ENCODE results near the gene CBY3.
"Not testable (repeated sequence)": the region's sequence is repeated elsewhere in the genome, so short reads cannot be mapped to it uniquely, and the experiment has no call there.

The CBY3 gene

DNA sequence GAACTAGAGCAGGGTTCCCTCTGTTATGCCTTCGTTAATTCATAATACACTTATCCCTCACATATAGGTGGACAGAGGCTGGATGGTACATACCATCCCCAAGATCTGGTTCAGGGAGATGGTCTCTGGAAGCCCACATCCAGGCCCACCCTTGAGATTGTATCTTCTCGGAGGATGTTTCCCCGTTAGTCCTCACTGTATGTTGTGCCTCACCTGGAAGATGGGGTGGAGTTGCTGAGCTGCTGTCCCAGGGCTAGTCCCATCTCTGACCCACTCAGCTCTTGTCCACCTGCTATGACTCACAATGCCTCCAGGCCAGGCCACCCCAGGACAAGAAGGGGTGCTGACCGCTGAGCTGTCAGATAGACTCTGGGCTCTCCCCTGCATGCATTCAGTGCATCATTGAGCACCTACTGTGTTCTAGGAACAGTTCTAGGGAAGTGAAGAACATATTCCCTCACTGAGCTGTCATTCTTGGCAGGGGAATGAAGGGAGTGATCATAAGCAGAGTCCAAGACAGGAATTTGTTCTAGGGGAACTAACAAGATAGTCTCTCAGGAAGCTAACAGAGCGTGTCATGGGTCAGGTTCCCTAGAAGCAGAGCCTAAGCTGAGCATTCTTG lies at the start of gene CBY3:
CBY3 (minus strand) TSS at position 255 of the 622 bp plus-strand sequence; CDS start at position 139, 116 bp downstream.
- DNase-seq: peak in 2 of 3 donors; percentile 29 to 39

DNA sequence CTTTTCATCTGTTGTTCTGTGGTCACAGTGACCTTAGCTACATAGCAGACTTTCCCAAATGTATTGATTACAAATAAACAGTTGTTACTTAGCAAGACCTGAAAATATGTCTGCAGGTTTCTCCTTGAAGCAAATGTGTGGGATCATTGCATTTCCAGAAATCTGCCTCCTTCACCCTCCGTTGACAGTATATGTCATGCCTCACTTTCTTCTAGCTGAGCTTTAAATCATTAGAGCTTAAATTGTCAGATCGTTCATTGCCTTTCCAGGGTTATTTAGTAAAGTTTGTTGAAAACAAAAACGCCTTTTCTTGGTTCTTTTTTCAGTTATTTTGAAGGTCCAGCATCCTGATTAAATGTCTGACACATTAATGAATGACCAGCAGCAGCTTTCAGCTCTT lies 49.5 kb upstream of the CBY3 start:
- DNase-seq: no peak

DNA sequence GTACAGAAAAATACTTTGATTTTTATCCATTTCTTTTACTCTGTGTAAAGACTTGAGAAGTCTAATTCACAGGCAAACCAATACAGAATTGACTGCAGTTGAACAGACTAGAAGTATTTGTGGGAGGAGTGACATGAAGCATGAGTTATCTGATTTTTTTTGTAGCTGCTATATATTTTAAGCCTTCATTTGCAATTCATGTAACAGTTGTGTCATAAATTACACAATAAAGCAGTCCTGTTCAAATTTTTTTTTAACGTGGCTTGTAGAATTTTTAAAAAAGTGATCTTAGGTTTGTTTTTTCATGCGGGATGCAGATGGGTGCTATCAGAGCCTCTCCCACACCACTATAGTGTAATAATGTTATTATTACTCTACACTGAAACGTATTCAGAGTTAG lies 48.9 kb upstream of the CBY3 start:
- peak in 1 of 3 donors; percentile 18 for DNase-seq

DNA sequence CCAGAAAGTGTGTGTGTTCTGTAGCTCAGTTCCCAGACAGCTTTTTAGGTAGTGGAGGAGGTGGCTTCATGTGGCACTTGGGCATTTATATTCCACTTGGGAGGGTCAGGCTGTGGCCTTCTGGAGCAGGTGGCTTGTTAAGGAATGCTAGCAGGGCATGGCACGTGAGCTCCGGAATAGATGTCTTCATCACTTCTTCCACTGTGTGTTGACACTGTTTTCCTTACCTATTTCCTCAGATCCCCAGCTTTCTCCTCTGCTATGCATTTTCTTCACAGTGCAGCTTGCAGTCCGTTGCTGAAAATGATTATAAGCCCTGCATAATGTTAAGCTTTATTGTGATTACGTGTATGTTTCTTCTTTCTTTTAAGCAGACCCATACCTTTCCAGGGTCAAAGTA lies 48.5 kb upstream of the CBY3 start:
- no peak for DNase-seq

DNA sequence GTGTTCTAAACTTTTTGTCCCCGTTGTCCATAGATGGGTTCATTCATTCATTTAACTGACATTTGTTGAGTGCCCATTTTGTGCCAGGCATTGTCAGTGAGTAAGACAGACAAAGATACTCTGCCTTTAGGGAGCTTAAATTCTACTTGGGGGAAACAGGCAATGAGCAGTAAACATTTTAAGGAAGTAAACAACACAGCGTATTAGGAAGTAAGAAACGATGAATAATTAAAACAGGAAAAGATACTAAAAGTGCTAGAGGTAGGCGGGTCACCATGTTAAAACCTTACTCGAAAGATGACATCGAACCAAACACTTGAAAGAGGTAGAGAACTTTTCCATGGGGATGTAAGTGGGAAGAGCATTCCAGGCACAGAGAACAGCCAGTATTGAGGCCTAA lies 46.3 kb upstream of the CBY3 start:
- DNase-seq: peak; percentile 28 to 65 (median 63)

DNA sequence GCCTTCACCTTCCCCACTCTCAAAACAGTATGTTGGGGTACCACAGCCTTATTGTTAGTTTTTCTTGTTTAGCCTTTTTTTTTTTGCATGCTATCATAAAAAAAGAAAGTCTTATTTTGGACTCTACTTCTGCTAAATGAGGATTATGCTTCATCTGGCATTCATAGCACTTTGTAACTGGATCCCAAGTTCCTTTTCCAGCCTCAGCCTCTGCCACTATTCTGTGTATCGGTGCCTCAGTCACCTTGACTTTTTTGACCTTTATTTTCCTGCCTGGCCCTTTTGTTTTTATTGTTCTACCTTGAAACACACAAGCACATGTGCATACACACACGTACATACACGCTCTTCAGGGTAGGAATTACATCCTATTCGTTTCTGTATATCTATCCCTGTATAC lies 43.3 kb upstream of the CBY3 start:
- no peak for DNase-seq

DNA sequence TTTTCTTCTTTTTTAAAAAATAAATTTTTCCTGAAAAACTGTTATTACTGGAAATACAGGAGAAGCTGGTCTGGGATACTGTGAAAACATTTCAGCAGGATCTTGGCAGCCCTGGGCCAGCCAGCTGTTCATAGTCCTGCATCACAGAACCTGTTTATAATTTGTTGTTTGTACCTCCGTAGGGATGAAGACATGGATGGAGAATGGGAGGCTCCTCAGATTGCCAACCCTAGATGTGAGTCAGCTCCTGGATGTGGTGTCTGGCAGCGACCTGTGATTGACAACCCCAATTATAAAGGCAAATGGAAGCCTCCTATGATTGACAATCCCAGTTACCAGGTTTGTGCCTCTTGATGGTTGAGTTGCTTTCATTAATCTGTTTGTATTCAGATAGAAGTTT lies 39.4 kb upstream of the CBY3 start:
- no peak for DNase-seq

DNA sequence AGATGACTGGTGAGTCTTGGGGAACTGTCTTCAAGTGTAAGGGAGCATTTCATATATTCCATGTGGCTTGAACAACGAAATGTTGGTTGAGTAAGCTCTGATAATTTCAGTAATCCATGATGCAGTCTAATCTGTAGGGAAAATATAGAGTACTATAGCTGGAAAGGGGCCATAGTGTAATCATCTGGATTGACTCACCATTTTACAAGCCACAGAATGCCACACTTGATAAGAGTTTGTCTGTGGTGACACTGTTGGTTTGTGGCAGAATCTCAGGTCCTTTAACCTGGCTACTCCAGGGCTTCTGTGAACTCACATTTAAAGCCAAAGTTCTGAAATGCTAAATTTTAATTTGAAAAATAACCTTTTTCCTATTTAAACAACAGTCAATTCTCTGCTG lies 35.5 kb upstream of the CBY3 start:
- no peak for DNase-seq

DNA sequence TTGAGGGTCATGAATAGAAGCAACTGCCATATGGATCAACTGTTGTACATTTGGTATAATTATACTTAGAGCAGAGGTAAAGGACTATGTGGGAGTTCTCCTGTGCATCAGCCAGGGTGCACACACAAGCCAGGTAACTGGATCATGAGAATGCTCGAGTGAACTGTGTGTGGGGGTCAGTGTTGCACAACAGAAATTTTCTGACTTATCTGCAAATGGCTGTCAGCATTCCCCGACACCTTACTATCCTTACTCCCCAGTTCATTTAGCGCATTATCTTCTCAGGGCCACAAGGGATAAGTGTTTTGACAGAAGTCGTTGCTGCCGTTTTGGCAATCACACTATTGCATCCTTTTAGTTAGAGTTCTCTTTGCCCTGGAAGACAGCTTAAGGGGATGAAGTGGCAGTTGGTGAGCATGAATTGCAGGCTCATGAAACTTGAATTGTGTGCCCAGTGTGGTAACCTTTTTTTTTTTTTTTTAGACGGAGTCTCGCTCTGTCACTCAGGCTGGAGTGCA lies 19.6 kb upstream of the CBY3 start:
- peak in 1 of 3 donors; percentile 13 for DNase-seq

DNA sequence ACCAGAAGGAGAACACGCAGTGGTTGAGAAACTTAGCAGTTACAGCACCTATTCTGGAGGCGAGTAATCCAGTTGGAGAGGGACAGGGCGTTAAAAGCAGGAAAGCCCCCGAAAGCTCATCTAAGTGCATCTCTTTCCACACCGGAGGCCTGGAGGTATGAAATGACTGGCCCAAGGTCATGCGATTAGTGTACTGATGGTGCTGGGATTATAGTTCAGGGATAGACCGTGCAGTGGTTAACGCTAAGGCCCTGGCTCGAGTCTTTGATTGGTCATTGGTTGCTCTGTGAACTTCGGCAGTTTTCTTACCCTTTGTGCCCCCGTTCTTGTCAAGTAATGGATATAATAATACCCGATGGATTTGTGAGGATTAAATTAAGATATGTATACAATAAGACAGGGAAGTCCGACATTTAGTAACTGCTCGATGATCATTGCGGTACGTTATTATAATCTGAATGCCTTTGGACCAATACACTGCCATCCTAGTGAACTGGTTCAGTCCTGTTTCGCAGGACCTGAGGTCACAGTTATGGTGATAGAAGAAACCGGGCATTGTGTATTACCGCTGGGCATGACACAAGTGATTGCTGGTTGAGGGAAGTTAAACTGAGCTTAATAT lies 18.9 kb upstream of the CBY3 start:
- peak; percentile 64 to 66 (median 66) for DNase-seq

DNA sequence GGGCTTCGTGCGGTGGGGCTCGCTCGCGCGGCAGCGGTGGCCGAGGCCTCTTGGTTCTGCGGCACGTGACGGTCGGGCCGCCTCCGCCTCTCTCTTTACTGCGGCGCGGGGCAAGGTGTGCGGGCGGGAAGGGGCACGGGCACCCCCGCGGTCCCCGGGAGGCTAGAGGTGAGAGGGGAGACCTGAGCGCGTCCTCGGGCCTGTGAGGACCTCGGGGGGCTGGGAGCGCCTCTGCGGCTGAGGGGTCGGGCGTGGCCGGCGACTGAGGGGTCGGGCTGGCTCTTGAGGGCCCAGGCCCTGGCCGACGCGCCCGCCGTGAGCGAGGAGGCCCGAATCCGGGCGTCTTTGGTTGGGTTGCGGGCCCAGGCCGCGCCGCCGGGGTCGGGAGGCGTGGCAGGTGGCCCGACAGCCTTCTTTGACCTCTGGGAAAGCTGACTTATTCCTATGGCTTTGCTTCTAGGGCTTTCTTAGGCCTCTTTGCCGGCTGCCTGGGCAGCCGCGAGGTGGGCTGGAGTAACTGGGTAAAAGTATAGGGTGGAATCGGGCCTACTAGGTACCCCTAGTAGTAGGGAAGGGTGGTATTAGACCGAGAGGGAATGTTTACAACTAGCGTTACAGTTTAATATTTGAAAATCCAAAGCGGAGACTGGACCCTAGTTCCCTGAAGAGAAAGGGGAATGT lies 18.2 kb upstream of the CBY3 start, which contains the start of gene CANX:
CANX (plus strand) TSS at position 33 of the 681 bp plus-strand sequence. CDS start 6,715 bp downstream, outside the sequence.
- peak; percentile 40 to 65 (median 43) for DNase-seq

DNA sequence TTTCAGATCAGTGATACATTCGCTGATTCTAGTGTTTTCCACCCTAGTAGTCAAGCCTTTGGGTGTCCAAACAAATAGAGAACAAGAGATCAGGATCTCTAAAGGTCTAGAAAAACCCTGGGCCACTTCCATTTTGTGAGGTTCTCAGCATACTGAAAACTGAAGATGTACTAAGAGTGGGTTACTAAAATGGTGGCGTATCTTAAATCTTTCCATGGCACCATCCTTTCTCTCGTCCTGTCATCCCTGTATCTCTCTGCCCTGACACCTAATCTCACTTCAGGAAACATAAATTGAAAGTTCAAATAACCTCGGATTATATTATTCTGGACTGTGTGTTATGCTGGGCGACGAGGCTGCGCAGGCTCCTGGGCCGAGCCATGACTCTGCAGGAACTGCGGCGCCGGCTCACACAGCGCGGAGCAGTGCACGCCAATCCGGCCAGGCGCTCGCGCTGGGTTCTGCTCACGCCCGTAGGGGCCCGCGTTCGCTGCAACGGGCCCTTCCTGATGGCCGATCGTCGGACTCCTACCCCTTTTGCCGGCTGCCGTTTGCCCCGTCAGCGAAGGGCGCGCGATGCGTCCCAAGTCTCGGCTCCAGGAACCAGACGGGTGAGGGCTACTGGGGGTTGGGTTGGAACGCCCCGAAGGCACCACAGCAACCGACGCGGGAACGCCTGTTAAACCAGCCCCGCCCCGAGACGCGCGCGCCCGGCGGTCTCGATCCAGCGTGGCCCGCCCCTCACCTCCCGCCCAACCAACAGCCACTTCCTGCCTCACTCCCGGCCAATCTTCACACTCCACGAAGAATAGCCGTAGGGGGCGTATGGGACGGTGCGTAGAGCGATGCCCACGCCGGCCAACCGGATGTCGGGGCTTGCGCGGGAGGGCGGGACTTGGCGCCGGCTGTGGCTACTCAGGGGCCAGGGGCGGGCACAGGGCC lies 17.4 kb upstream of the CBY3 start:
- DNase-seq: peak; percentile 99

DNA sequence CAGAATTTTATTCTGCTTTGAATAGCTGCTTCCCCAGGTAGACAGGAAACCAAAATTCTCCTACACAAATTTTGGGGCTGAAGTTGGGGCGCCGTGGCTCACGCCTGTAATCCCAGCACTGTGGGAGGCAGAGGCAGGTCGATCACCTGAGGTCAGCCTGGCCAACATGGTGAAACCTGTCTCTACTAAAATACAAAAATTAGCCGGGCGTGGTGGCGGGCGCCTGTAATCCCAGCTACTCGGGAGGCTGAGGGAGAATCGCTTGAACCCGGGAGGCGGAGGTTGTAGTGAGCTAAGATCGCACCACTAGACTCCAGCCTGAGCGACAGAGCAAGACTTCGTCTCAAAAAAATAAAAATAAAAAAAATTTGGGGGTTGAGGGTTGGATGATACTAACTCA lies 16.7 kb upstream of the CBY3 start:
- not testable (repeated sequence) for DNase-seq

DNA sequence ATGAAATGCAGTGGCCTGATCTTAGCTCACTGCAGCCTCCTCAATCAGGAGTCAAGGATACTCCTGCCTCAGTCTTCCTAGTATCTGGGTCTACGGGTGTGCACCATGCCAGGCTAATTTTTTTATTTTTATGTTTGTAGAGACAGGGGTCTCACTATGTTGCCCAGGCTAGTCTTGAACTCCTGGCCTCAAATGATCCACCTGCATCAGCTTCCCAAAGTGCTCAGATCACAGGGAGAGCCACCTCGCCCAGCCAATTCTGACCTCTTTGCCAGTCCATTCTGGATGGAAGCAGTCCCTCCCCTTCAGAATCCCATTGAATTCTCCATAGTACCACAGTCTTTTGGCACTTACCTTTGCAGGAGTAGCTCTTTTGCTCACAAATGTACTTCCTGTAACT lies 16.3 kb upstream of the CBY3 start:
- DNase-seq: no peak

DNA sequence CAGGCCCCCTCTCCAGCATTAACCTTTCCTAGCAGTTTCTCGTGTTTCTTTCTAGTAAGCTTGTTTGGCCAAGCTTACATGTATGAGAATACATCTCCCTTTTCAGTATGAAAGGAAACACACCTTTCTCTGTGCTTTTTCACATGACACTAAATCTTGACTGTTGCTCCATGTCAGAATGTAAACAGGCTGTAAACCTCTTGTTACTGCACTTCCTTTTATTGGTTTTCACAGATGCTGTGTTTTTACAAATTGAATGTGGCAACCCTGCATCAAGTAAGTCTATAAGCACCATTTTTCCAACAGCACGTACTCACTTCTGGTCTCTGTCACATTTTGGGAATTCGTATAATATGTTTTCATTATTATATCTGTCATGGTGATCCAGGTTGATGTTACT lies 15.8 kb upstream of the CBY3 start:
- DNase-seq: peak in 1 of 3 donors; percentile 17

DNA sequence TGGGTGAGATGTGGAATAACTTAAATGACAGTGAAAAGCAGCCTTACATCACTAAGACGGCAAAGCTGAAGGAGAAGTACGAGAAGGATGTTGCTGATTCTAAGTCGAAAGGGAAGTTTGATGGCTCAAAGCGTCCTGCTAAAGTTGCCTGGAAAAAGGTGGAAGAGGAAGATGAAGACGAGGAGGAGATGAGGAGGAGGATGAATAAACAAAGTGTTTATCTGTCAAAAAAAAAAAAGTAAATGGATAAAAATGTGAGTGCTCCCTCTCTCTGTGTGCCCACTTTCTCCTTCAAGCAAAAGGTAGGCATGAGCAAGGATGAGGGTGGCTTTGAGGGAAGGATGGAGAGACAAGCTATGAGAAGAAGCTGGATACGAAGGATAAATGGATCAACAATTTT lies 13.7 kb upstream of the CBY3 start:
- DNase-seq: no peak

DNA sequence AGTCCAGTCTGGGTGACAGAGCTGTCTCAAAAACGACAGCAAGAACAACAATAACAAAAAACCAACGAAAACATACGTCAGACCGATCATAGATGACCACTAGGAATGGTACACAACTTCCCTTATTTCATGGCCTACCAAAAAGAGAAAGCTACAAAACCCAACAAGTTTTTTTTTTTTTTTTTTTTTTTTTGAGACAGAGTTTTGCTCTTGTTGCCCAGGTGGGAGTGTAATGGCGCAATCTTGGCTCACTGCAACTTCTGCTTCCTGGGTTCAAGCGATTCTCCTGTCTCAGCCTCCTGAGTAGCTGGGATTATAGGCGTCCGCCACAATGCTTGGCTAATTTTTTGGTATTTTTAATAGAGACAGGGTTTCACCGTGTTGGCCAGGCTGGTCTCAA lies 8.4 kb upstream of the CBY3 start:
- DNase-seq: not testable (repeated sequence)

DNA sequence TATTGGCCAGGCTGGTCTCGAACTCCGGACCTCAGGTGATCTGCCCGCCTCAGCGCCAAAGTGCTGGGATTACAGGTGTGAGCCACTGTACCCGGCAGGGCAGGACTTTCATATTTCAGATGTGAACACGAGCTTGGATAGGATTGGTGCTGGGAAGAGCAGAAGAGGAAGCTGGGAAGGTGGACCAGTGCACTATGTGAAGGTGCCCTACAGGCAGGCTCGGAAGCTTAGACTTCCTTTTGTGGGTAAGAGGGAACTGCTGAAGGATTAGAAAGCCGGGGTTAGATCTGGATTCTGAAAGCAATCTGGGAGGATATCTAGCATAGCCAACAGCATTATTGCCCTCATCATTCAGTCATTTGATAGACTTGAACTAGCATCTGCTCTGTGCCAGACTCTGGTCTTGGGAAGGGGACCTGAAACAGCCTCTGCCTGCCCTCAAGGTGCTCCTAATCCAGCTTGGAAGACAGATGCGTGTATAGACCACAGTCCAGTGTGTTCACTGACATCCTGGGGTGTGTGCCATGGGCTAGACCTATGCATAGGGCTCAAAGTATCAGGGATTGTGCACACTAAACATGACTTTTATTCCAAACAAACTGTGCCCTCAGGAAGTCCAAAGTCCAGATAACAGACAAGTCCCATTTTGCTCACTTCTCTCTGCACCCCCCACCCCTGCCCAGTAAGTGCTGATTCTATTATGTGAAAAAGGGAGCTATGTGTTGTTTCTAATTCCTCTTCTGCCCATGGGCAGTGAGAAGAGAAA lies 637 bp downstream of the CBY3 start:
- no peak for DNase-seq

DNA sequence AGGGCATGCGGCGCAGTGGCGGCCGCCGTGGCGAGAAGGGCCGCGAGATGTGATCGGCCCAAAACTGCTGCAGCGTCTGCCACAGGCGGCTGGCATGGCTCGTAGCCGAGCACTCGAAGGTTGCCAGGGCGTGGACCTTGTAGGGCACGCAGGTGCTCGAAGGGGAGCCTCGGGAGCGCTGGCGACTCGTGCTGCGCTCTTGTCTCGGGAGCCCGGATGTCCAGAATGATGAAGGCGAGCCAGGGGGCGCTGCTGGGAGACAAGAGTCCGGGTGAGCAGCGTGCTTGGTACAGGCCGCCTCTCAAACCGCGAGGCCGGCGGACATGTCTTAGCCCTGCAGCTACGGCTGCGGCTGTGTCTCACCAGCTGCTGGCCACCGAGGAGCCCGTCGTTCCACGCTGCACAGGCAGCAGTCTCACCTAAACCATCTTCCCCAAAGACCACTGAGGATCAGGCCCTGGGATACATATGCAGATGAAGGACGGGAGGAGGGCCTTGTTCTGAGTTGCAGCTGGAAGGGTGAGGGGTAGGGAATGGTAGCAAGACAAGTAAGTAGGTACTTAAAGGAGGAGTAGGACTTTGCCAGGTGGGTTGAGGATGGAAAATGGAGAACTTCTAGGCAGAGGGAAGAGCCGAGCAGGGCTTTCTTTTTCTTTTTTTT lies 1.7 kb downstream of the CBY3 start:
- DNase-seq: peak; percentile 55 to 66 (median 58)

DNA sequence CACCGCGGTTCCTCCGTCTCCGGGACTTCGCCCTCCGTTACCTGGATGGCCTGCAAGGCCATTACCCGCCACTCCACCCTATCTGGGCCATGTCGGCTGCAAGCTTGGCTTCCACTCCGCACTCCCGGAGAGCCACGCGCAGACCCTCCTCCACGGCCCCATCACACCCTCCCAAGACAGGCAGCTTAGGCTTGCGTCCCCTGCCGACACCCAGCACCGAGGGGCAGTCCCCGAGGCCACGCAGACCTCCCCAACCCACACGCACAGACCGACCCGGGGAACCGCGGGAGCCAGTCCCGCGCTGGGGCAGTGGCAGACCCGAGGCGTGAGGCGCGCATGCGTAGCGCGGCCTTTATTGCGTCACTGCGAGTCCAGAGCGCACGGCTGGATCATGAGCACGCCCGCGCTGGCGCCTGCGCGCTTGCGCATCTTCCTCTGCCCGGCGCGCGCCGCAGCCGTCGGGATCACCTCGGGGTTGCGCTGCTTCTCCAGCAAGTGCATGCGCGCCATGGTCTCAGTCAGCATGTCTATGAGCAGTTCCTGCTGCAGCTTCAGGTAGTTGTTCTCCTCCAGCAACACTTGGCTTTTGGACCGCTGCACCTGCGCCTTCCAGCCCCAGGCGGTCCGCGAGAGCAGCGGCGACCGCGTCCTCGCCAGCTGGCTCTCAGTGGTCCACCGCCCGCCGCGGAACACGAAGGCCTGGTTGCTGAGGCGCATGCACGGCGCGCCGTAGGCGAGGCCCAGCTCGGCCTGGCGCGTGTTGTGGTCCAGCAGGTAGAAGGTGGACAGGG lies 2.4 kb downstream of the CBY3 start:
- peak; percentile 98 to 99 (median 98) for DNase-seq

Data from suppressor macrophage treated with lipopolysaccharide for 1 hour (primary cell).